ENCODE results near the gene HS1BP3. TPM values are rescaled to one million over a fixed set of nuclear protein-coding genes. Genes with fewer than 3 reads are reported as not detected.
A peak's percentile ranks its signal among the peaks of the same experiment; 100 is the strongest.

HS1BP3 gene
- total RNA-seq, 4 donors from 2014 or later: 16.6 to 26.9 (median 19.4) TPM

- peaks cover 45 to 69% of the 10 kb centered on the region in 2 donors for H3K4me1 ChIP-seq
- no peak overlapping the region for H3K4me3 ChIP-seq
- H3K36me3 ChIP-seq: peaks cover 0 to 22% of the 10 kb centered on the region in 2 donors
- H3K27ac ChIP-seq: peak overlapping the region in 2 of 4 donors; percentile 87 to 93
- no peak for ATAC-seq
- intact Hi-C loops (cut with DNase I; ENCODE audit: low total_unique reads): no loop called here
- in situ Hi-C loops (cut with MboI; ENCODE audit: low sequenced_read_pairs in 4 of 4): no loop called here
- no peaks in the 10 kb centered on the region for H3K27me3 ChIP-seq
- TF ChIP-seq CTCF (IDR thresholded peaks at IDR 0.05 in 4 of 5, conservative IDR thresholded peaks at IDR 0.05 in 1 of 5) (no peak), POLR2A (IDR thresholded peaks at IDR 0.05) (no peak)
- H3K9me3 ChIP-seq: no peaks in the 10 kb centered on the region
- DNase-seq: peak in 1 of 2 donors; percentile 16
These were observed 27.1 kb downstream of the HS1BP3 start for GRCh38 chr2:20623741-20624155.

- H3K27me3 ChIP-seq: no peaks in the 10 kb centered on the region
- in situ Hi-C loops (cut with MboI; ENCODE audit: low sequenced_read_pairs in 4 of 4) (no loop called here), intact Hi-C loops (cut with DNase I; ENCODE audit: low total_unique reads) (no loop called here)
- peak overlapping the region; percentile 87 to 95 (median 94) for H3K27ac ChIP-seq
- peak; percentile 20 to 37 for ATAC-seq
- DNase-seq: peak in 1 of 2 donors; percentile 60
- H3K4me1 ChIP-seq: peaks cover 50 to 75% of the 10 kb centered on the region in 2 donors
- no peak overlapping the region for H3K4me3 ChIP-seq
- no peak for TF ChIP-seq POLR2A (IDR thresholded peaks at IDR 0.05)
- no peak for TF ChIP-seq CTCF (IDR thresholded peaks at IDR 0.05 in 4 of 5, conservative IDR thresholded peaks at IDR 0.05 in 1 of 5)
- H3K36me3 ChIP-seq: peaks cover 0 to 22% of the 10 kb centered on the region in 2 donors
- H3K9me3 ChIP-seq: no peaks in the 10 kb centered on the region
These were observed 27.7 kb downstream of the HS1BP3 start for GRCh38 chr2:20623241-20623640.

- H3K27ac ChIP-seq: peak overlapping the region; percentile 87 to 95 (median 94)
- DNase-seq: peak; percentile 94 to 97
- intact Hi-C loops (cut with DNase I; ENCODE audit: low total_unique reads) (no loop called here), in situ Hi-C loops (cut with MboI; ENCODE audit: low sequenced_read_pairs in 4 of 4) (no loop called here)
- no peaks in the 10 kb centered on the region for H3K9me3 ChIP-seq
- peaks cover 55 to 78% of the 10 kb centered on the region in 2 donors for H3K4me1 ChIP-seq
- no peaks in the 10 kb centered on the region for H3K27me3 ChIP-seq
- TF ChIP-seq POLR2A (IDR thresholded peaks at IDR 0.05): no peak
- TF ChIP-seq CTCF (IDR thresholded peaks at IDR 0.05 in 4 of 5, conservative IDR thresholded peaks at IDR 0.05 in 1 of 5): no peak
- ATAC-seq: peak; percentile 64 to 74
- H3K36me3 ChIP-seq: peaks cover 0 to 22% of the 10 kb centered on the region in 2 donors
- H3K4me3 ChIP-seq: no peak overlapping the region
These were observed 28.2 kb downstream of the HS1BP3 start for GRCh38 chr2:20622731-20623130.

GRCh38 chr2:20622296-20622686, 28.6 kb downstream of the HS1BP3 start:
- TF ChIP-seq POLR2A (IDR thresholded peaks at IDR 0.05): no peak
- TF ChIP-seq CTCF (IDR thresholded peaks at IDR 0.05 in 4 of 5, conservative IDR thresholded peaks at IDR 0.05 in 1 of 5): no peak
- H3K36me3 ChIP-seq: peaks cover 0 to 22% of the 10 kb centered on the region in 2 donors
- no peak overlapping the region for H3K4me3 ChIP-seq
- ATAC-seq (no peak), DNase-seq (no peak)
- in situ Hi-C loops (cut with MboI; ENCODE audit: low sequenced_read_pairs in 4 of 4): no loop called here
- no peaks in the 10 kb centered on the region for H3K9me3 ChIP-seq
- H3K27me3 ChIP-seq: no peaks in the 10 kb centered on the region
- intact Hi-C loops (cut with DNase I; ENCODE audit: low total_unique reads): no loop called here
- peak overlapping the region; percentile 87 to 95 (median 94) for H3K27ac ChIP-seq
- peaks cover 56 to 79% of the 10 kb centered on the region in 2 donors for H3K4me1 ChIP-seq

Measured in gastrocnemius medialis (tissue), 4 donors.